GM18858 (cell line): ENCODE data around the gene SCNN1B.

Experiments used
- ATAC-seq: cut with Tn5 transposase; IDR thresholded peaks from one replicate; pipeline ENCODE4 v1.9.1; 2021; ENCODE audit not compliant: unreplicated experiment

SCNN1B gene

GRCh38 chr16:23406024-23406423 is 103.9 kb downstream of the SCNN1B start:
- no peak for ATAC-seq

GRCh38 chr16:23406546-23407240 is 104.6 kb downstream of the SCNN1B start:
- ATAC-seq: no peak

- no peak for ATAC-seq
Observed at GRCh38 chr16:23407436-23408127, 105.5 kb downstream of the SCNN1B start.

GRCh38 chr16:23408242-23408822 is 106.2 kb downstream of the SCNN1B start:
- no peak for ATAC-seq

- ATAC-seq: no peak
Observed at GRCh38 chr16:23408823-23409298, 106.8 kb downstream of the SCNN1B start.

- ATAC-seq: no peak
Observed at GRCh38 chr16:23409522-23409921, 107.4 kb downstream of the SCNN1B start.

GRCh38 chr16:23410176-23410575 is 108.1 kb downstream of the SCNN1B start:
- ATAC-seq: no peak

- no peak for ATAC-seq
Observed at GRCh38 chr16:23414731-23415130, 112.6 kb downstream of the SCNN1B start.

GRCh38 chr16:23416816-23417215 is 114.7 kb downstream of the SCNN1B start:
- ATAC-seq: no peak

GRCh38 chr16:23420011-23420410 is 117.9 kb downstream of the SCNN1B start:
- no peak for ATAC-seq

- no peak for ATAC-seq
Observed at GRCh38 chr16:23423496-23424049, 121.5 kb downstream of the SCNN1B start.

GRCh38 chr16:23424292-23424958 is 122.3 kb downstream of the SCNN1B start:
- ATAC-seq: no peak

GRCh38 chr16:23428351-23428750 is 126.2 kb downstream of the SCNN1B start:
- no peak for ATAC-seq
